ENCODE measurements around the gene HOXA6. TPM values are rescaled to one million over a fixed set of nuclear protein-coding genes. Genes with fewer than 3 reads are reported as not detected.

Gene HOXA6
- total RNA-seq, 1 donor from 2014 or later: 6.5 TPM

GRCh38 chr7:27114881-27115220 lies 32.7 kb downstream of the HOXA6 start:
- ATAC-seq: no peak
- H3K9me3 ChIP-seq: no peaks in the 10 kb centered on the region
- no peaks in the 10 kb centered on the region for H3K36me3 ChIP-seq
- no peak for DNase-seq
- TF ChIP-seq CTCF (IDR thresholded peaks at IDR 0.05): no peak
- intact Hi-C loops (cut with DNase I): no loop called here
- H3K4me1 ChIP-seq: peaks cover 5% of the 10 kb centered on the region
- H3K27me3 ChIP-seq: no peaks in the 10 kb centered on the region
- peak overlapping the region; percentile 65 for H3K4me3 ChIP-seq
- peak overlapping the region; percentile 89 for H3K27ac ChIP-seq

GRCh38 chr7:27113991-27114769 lies 33.4 kb downstream of the HOXA6 start:
- Histone ChIP-seq H3K9me3 (no peaks in the 10 kb centered on the region), H3K4me3 (peak overlapping the region; percentile 54), H3K27ac (peak overlapping the region; percentile 85), H3K4me1 (peaks cover 6% of the 10 kb centered on the region), H3K36me3 (no peaks in the 10 kb centered on the region), H3K27me3 (no peaks in the 10 kb centered on the region)
- peak; percentile 49 for ATAC-seq
- intact Hi-C loops (cut with DNase I): no loop called here
- TF ChIP-seq CTCF (IDR thresholded peaks at IDR 0.05): no peak
- no peak for DNase-seq

- peak; percentile 40 for ATAC-seq
Observed at GRCh38 chr7:27112955-27113949, 34.3 kb downstream of the HOXA6 start.

GRCh38 chr7:27112361-27112760 lies 35.2 kb downstream of the HOXA6 start:
- Histone ChIP-seq H3K36me3 (no peaks in the 10 kb centered on the region), H3K27ac (peak overlapping the region; percentile 85)
- DNase-seq: no peak

More at GRCh38 chr7:27112955-27113949, 34.3 kb downstream of the HOXA6 start:
- H3K9me3 ChIP-seq: no peaks in the 10 kb centered on the region
- H3K36me3 ChIP-seq: no peaks in the 10 kb centered on the region
- TF ChIP-seq CTCF (IDR thresholded peaks at IDR 0.05): no peak
- no peak for DNase-seq
- H3K27ac ChIP-seq: peak overlapping the region; percentile 85
- no peaks in the 10 kb centered on the region for H3K27me3 ChIP-seq
- peaks cover 9% of the 10 kb centered on the region for H3K4me1 ChIP-seq
- peak overlapping the region; percentile 54 for H3K4me3 ChIP-seq
- intact Hi-C loops (cut with DNase I): no loop called here

More at GRCh38 chr7:27112361-27112760, 35.2 kb downstream of the HOXA6 start:
- TF ChIP-seq CTCF (IDR thresholded peaks at IDR 0.05): no peak
- ATAC-seq: no peak
- intact Hi-C loops (cut with DNase I): no loop called here
- H3K9me3 ChIP-seq: no peaks in the 10 kb centered on the region
- peaks cover 9% of the 10 kb centered on the region for H3K4me1 ChIP-seq
- peak overlapping the region; percentile 54 for H3K4me3 ChIP-seq
- H3K27me3 ChIP-seq: no peaks in the 10 kb centered on the region
